GM19468 (cell line): ENCODE measurements around the gene OR8J1.
"Not testable (repeated sequence)": the region's sequence is repeated elsewhere in the genome, so short reads cannot be mapped to it uniquely, and the experiment has no call there.

Experiments used
- ATAC-seq: cut with Tn5 transposase; IDR thresholded peaks from one replicate; pipeline ENCODE4 v1.9.1; 2021; ENCODE audit warnings: mild to moderate bottlenecking, moderate library complexity, moderate number of reproducible peaks; ENCODE audit not compliant: unreplicated experiment; ENCODE audit errors: extremely low read depth

The OR8J1 gene, protein sequence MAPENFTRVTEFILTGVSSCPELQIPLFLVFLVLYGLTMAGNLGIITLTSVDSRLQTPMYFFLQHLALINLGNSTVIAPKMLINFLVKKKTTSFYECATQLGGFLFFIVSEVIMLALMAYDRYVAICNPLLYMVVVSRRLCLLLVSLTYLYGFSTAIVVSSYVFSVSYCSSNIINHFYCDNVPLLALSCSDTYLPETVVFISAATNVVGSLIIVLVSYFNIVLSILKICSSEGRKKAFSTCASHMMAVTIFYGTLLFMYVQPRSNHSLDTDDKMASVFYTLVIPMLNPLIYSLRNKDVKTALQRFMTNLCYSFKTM

DNA sequence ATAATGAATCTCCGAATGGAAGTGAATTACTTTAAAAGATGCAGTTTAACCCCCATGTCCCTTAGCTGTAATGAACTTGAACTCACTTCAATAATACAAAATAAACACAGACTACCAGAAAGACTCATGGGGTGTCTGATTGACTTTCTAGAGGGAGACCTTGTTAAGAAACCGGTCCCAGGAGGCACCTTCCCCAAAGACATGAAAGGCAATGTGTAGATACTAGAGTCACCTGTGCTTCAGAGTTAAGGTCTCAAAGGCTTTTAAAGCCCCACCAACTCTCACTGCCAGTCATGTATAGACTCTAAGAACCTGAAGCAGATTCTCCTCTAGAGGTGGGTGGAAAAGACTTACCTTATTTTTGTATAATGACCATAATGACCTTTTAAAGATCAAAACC, at the start of gene OR8J1:
TSS of gene OR8J1 (plus strand) at position 301 of the 400 bp plus-strand sequence. CDS start 5,956 bp downstream, outside the sequence.
- no peak for ATAC-seq

DNA sequence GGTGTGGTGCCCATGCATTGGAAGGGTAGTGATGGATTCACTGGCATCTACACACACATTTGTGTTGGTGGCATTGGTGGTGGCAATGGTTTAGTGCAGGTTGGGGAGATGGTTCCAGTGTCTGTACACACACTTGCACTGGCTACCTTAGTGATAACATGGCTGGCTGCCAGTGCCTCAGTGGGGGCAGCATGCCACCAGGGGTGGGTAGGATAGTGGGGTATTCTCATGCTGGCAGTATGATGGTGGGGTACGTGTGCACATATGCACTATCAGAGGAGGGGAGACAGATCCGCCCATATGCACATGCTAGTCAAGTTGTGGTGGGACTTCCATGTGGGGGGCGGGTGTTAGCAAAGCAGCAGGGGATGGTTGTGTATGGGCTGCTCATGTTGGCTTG, 46.3 kb upstream of the OR8J1 start:
- ATAC-seq, result no peak

DNA sequence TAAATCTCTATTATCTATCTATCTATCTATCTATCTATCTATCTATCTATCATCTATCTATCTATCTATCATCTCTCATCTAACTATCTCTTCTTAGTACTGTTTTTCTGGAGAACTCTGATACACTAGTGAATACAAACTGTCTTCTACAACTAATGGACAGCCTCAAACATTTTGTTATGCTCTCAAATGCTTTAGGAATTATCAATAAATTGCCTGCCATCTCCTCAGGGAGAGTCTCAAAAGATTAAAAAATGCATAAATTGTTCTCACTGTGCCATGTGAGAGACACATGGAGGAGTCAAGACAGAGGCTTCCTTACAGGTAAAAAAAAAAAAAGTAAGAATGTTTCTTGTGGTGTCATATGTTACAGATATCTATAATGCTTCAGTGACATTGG, 39.2 kb upstream of the OR8J1 start, which contains the start of gene OR8K3:
TSS of gene OR8K3 (plus strand) at position 301 of the 400 bp plus-strand sequence. CDS start 3,163 bp downstream, outside the sequence.
- ATAC-seq, result no peak

DNA sequence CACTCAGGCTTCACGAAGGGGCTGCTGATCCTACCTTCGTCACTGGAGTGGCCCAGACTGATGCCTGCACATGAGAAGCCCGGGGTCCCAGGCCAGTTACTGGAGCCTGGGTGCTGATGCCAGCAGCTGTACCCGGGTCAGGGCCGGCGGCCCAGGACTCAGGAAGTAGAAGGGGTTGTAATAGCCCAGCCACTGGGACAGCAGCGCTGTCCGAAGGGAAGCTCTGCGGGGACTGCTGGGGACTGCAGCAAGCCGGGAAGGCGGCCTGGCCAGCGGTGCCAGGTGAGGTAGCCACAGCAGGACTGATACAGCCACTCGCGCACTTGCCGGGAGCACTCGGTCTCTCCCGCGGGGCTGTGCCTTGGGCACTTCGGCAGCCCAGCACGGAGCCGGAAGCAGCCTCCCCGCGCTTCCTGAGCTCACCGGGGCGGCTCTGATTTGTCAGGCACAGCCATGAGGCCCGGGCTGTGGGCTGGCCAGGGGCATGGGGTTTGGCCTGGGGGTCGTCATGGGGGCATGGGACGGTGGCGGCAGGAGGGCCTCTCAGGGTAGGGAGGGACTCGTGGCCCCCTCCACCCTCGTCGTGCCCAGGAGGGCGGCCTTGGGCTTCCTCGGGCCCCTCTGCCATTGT, 22.1 kb upstream of the OR8J1 start:
- ATAC-seq, result no peak

- no peak for ATAC-seq
Measured at GRCh38 chr11:56333156-56333555, 20.9 kb upstream of the OR8J1 start.

DNA sequence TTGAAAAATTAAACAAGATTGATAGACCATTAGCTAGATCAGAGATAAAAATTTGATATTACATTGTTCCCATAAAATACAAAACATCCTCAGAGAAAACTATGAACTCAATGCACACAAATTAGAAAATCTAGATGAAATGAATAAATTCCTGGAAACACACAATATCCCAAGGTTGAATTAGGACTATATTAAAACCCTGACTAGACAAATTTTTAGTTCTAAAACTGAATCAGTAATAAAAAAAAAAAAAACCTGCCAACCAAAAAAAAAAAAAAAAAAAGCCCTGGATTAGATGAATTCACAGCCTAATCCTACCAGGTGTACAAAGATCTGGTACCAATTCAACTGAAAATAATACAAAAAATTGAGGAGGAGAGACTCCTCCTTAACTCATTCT, 13.8 kb upstream of the OR8J1 start:
- no peak for ATAC-seq

DNA sequence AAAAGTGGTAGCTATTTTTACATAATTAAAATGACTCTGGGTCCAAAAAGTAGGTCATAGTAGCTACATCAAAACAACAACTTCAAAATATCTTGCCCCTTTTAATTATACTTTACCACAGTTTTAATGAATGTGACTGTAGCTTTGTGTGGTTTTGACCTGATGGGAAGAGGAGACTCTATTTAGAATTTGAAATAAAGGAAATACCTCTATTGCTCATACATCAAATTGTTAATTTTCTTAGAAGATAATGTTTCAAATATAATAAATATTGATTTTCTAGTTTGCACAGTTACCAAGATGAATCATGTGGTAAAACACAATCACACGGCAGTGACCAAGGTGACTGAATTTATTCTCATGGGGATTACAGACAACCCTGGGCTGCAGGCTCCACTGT, 8.4 kb upstream of the OR8J1 start, which contains the start of gene OR8K1:
TSS of gene OR8K1 (plus strand) at position 301 of the 400 bp plus-strand sequence. CDS start at position 301, 0 bp downstream.
- ATAC-seq, result no peak

DNA sequence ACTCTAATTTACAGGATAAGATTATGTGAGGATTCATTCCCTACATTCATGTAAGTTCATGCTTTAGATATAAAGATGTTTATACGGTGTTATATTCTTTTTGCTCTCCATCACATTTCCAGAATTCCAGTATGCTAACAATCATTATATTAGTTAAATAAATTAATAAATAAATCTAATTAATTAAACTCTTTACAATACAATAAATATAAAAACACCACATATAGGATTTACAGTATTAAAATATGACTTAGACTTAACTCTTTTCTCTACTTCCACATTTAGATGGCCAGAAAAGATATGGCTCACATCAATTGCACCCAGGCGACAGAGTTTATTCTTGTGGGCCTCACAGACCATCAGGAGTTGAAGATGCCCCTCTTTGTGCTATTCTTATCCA, 21.2 kb downstream of the OR8J1 start, which contains the start of gene OR8U1:
TSS of gene OR8U1 (plus strand) at position 301 of the 400 bp plus-strand sequence. CDS start at position 301, 0 bp downstream.
- no peak for ATAC-seq

DNA sequence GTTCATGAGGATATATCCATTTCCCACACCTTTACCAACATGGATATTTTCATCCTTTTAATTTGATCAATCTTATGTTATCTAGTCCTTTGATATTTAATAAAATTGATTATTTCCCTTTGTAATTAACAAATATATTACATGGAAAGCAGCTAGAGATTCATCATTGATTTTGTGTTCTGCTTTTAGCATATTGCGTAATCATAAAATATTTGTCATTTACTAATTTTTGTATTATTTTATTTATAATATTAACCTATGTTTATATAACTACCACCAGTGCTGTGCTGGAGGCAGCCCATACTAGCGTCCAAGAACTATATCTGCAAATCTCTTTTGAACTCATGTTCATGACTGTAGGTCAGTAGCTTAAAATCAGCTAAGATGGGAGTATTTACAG, 26.0 kb downstream of the OR8J1 start:
- ATAC-seq, result no peak

GRCh38 chr11:56394381-56394780, 40.3 kb downstream of the OR8J1 start:
- ATAC-seq, result no peak

DNA sequence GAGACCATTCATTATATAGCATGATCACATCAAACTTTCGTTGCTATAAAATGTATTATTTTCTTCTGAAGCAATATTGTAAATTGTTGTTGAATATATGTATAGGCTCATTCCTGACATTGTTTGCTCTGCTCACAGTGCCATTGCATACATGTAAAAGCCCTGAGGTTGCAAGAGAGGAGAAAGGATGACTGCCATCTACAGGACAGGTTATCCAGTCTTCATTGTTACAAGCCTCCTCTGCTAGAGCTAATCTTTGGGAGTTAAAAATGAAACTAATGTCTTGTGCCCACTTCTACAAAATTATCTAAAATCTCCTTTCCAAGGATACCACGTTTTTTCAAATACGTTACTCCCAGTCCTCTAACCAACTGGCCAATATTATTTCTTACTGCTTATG, 42.0 kb downstream of the OR8J1 start:
- no peak for ATAC-seq

DNA sequence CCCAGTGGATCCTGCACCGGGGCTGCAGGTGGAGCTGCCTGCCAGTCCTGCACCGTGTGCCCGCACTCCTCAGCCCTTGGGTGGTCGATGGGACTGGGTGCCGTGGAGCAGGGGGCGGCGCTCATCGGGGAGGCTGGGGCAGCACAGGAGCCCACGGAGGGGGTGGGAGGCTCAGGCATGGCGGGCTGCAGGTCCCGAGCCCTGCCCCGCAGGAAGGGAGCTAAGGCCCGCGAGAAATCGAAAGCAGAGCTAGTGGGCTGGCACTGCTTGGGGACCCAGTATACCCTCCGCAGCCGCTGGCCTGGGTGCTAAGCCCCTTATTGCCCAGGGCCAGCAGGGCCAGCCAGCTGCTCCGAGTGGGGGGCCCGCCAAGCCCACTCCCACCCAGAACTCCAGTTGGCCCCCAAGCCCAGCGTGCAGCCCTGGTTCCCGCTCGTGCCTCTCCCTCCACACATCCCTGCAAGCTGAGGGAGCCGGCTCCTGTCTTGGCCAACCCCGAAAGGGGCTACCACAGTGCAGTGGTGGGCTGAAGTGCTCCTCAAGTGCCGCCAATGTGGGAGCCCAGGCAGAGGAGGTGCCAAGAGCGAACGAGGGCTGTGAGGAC, 47.9 kb downstream of the OR8J1 start:
- not testable (repeated sequence) for ATAC-seq

- ATAC-seq, result no peak
Measured at GRCh38 chr11:56404393-56404792, 50.3 kb downstream of the OR8J1 start.

GRCh38 chr11:56410801-56411200, 56.7 kb downstream of the OR8J1 start:
- no peak for ATAC-seq
